ENCODE data around the gene DVL2.
A peak's percentile ranks its signal among the peaks of the same experiment; 100 is the strongest.
"Not testable (repeated sequence)": the region's sequence is repeated elsewhere in the genome, so short reads cannot be mapped to it uniquely, and the experiment has no call there.

DVL2 gene

DNA sequence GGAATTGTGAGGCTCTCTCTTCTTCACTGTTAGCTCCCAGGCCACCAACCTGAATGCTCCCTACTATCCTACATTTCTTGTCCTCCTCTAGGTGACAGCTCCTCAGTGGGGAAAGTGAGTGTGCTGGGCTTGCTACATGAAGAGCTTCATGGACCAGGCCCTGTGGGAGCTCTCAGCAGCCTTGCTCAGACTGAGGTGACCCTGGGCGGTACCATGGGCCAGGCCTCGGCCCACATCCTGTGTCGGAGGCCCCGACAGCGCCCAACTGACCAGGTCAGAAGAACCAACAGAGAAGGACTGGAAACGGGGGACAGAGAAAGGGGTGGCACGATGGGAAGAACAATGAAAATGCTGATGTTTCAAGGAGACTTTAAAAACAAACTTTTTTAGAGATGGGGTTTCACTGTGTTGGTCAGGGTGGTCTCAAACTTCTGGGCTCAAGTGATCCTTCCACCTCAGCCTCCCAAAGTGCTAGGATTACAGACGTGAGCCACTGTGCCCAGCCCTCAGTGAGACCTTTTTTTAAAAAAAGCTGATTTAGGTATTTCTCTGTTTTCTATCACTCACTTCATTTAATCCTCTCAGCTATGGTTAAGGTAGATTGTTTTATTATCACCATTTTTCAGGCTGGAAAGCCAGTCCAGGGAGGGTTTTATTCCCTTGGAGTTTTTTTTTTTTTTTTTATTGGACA lies 22.6 kb upstream of the DVL2 start:
- DNase-seq (ENCODE audit: low read depth): no peak

DNA sequence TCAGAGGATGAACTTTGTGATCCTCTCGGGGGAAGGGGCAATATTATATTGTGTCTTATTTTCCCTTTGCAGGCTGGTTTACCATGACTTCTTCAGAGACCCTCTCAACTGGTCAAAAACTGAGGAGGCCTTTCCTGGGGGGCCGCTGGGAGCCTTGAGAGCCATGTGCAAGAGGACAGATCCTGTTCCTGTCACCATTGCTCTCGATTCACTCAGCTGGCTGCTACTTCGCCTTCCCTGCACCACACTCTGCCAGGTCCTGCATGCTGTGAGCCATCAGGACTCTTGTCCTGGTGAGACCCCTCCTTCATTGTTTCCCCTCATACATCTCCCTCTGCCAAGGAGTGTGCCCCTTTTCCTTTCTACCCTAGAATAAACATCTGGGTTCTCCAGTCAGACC lies 20.2 kb upstream of the DVL2 start:
- no peak for DNase-seq (ENCODE audit: low read depth)

DNA sequence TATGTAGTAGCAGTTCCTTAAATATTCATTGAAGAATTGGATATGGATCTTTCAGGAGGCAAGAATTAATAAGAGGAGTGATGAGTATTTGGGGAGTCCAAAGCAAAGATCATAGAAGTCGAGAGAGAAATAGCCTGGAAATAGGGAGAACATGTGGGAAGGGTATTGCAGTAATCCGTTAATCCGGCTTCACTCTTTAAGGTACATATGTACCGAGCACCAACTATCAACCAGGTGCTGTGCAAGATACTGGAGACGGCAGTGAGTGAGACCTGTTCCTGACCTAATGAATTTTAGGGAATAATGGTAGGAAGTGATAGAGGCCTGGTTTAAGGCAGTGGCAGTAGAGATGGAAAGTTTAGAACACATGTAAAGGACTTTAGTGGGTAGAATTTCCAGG lies 18.8 kb upstream of the DVL2 start:
- DNase-seq (ENCODE audit: low read depth): no peak

DNA sequence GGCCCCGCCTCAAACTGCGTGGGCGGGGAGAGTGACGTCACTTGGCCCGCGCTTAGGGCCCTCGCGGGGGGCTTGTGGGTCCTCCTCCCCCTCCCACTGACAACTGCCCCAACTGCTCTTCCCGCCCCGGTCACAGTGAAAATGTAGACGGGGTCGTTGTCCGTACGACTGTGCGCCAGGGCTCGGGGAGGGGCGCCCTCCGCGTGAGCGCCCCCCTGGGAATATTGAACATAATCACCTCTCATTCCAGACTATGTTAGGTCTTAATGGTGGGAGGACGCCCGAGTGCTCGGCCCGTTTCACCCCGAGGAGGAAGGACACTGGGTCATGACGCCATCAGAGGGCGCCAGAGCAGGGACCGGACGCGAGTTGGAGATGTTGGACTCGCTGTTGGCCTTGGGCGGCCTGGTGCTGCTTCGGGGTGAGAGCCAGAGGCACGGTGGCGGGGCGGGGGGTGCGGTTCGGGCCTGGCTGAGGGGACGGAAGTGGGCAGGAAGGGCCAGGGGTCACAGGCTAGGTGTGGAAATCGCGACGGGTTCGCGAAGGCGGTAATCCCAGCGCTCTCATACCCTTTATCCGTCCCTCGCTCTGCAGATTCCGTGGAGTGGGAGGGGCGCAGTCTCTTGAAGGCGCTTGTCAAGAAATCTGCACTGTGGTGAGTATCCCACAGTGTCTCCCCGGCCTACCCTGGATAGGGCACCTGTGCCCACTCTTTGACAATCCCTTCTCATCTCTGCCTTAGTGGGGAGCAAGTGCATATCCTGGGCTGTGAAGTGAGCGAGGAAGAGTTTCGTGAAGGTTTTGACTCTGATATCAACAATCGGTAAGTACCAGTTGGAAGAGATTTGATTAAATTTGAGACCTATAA lies 18.1 kb upstream of the DVL2 start, which contains the start of gene ELP5:
ELP5 (plus strand) TSS at position 40 of the 868 bp plus-strand sequence; CDS start at position 376, 336 bp downstream.
- DNase-seq (ENCODE audit: low read depth): peak; percentile 90

DNA sequence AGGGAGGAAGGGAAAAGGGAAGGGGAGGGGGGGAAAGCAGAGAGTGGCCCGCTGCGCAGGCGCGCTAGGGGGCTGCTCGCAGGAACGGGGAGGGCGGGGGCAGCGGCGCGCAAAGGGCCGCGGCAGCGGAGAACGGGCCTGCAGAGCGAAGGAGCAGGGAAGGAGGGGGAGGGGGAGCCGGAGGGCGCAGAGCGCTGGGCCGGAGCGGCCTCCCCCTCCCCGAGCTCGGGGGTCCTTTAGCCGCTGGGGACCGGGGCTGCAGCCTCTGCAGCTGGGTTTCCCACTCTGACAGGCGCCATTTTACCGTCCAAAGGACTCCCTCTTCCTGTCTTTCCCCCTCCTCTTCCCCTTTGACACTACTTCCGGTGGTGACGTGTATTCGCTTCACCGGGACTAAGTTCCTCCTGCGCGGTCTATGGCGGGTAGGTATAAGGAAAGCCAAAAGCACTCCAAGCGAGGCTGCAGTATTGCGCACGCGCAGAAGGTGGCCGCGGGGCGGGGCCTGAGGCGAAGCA lies 17.4 kb upstream of the DVL2 start, which contains the start of gene CTDNEP1:
CTDNEP1 (minus strand) TSS at position 74 of the 515 bp plus-strand sequence. CDS start 438 bp downstream, outside the sequence.
- DNase-seq (ENCODE audit: low read depth): peak; percentile 100

DNA sequence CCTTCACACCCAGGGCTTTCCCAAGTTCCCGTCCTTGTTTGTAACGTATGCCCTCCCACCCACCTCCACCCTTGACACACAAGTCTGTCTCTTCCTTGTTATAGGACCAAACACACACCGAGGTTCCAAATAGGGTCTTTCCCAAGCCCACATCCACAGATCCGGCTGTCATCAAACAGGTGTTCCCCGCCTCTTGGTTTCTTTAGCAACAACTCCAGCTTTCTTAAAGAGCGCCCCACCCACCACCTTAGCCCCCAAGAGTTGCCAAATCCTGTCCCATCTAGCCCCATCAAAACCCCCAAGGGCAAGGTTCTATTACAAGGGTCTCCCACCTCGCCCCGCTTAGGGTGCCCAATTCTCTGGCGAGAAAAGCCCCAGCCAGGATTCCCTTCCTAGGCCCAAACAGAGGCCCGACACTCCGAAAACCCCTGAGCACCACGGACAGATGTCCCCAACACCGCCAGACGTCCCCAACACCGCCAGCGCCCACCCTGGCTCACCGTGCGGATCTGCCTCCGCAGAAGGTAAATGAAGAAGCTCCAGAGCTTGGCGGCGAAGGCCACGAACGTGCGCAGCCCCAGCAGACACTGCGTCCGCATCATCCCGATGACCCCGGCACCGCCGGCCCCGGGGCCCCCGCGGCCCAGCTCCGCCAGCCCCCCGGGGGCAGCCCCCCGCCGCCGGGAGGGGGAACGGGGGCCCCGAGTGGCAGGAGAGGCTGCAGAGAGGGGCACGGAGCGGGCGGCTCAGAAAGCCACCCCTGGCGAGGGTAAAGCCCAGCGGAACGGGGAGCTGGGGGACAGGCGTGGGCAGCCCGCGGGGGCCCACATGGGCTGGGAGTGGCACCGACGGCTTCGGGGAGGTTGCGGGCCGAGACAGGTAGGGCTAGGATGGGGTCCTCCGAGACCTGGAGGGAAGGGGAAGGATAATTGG lies 16.6 kb upstream of the DVL2 start:
- no peak for DNase-seq (ENCODE audit: low read depth)

DNA sequence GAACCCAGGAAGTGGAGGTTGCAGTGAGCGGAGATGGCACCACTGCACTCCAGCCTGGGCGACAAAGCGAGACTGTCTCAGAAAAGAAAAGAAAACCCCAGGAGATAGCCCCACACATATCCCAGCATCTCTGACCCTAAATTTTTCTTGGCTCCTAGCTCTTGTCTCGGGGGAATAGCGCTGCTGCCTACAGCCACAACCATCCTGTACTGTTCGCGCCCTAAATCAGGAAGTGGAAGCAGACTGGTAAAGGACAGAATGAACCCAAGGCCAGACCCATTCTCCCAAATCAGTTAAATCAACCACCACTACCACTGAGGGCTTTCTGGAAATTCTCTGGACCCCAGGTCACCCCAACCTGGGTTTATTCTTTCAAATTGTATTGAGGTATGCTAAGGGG lies 15.5 kb upstream of the DVL2 start:
- DNase-seq (ENCODE audit: low read depth): no peak

DNA sequence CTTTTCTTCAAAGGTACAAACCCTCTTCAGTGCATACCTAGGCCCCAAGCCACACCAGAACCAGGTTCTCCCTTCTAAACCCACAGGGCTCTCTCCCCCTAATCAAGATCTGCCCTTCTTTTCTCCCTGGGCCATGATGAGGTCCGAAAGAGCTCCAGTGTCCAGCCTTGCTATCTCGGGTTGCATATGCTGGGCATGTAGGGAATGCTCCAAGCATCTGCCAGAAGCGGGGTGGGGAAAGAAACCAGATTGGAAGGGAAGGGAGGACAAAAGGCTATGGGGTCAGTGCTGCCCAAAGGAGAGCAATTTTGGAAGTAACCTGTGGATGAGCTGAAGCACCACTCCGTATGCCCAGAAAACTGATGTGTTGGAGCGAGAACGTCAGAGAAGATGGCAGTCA lies 14.9 kb upstream of the DVL2 start:
- DNase-seq (ENCODE audit: low read depth): no peak

DNA sequence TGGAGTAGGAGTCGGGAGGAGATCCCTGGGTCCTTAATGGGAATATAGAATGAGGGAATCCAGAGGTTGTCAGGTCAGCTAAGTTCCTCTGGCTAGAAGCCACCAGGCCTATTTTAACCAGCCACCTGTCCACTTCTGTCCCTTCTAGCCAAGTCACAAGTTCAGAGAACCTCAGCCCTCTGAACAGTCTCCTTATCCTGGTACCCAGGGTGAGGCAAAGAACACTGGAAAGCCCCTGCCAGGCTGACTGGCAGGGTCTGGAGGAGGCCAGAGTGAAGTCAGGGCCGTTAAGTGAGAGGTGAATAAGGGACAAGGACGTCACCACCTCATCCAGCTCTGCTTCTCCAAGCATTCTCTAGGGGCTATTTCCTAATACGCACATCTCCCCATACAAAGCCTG lies 14.5 kb upstream of the DVL2 start:
- DNase-seq (ENCODE audit: low read depth): no peak

DNA sequence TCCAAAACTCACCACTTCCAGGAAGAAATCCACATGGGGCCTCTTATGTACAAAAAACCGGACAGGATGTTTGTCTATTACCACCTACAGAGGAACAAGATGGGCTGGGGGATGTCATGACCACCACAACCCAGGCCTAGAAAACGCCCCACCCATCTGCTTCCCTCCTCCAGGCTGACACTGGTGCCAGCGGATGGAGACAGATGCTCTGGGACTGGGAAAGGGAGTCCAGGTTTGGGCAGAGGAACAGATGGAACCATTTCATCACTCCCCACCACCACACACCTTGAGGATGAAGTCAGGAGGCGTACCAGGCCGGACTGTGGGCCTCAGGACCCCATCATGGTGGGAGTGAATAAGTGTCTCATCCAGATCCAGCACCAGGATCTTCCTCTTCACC lies 12.5 kb upstream of the DVL2 start:
- no peak for DNase-seq (ENCODE audit: low read depth)

DNA sequence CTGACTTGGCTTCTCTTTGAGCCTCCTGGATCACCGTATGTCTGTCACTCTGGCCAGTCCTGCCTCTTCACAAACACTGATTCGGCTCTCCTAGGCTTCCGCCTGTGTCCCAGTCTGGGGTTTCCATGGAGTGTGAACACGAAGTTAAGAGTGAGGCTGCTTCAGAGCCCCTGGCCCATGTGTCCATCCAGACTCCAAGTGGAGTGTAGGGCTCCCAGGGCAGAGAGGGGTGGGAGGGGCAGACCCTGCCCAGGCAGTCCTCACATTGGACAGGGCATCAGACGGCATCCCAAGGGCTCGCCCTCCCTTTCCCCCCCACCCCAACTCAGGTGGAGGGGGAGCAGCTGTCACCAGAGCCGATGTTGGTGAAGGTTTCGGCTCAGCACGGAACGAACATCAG lies 9.5 kb upstream of the DVL2 start:
- DNase-seq (ENCODE audit: low read depth): not testable (repeated sequence)

DNA sequence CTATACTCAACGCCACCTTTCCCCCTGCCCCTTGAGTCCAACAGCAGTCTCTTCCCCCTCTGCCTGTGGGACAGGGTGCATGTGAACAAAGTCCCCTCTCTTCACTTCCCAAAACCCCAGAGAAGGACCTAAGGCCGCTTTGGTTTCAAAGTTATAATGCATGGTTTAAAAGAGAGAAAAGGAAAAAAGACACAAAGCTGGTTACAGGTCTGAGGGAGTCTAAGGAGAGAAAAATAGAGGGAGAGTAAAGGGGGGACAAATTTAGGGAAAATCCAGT lies 9.1 kb upstream of the DVL2 start:
- DNase-seq (ENCODE audit: low read depth): no peak

DNA sequence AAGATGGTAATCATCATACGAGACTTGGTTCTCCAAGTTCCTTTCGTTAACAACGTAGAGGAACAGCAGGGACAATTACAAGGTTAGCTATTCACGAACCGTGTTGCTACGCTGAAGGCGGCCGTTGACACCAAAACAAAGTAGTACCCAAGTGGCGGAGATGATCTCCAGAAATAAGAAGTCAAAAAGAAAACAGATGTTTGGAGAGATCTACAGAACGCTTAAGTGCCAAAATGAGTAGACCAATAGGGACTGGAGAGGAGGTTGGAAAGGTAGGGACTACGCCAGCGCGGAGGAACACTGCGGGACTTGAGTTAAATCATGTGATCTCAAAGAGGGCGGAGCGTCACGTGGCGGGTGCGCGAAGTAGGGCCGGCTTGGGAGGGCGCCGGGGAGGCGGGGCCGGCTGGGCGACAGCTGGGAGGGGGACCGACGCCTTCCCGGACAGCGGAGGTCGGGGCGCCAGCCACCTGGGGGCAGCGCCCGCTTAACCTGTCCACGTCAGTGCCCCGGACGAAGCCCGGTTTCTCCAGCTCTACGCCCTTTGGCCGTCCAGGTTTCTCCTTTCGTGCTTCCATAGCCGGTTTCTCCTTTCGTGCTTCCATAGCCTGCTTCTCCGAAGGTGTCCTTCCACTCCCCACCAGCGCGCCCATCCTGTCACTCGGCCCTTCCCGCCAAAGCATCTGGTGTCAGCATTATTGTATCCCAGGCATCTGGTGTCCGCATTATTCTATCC lies 8.6 kb upstream of the DVL2 start:
- DNase-seq (ENCODE audit: low read depth): peak; percentile 95

DNA sequence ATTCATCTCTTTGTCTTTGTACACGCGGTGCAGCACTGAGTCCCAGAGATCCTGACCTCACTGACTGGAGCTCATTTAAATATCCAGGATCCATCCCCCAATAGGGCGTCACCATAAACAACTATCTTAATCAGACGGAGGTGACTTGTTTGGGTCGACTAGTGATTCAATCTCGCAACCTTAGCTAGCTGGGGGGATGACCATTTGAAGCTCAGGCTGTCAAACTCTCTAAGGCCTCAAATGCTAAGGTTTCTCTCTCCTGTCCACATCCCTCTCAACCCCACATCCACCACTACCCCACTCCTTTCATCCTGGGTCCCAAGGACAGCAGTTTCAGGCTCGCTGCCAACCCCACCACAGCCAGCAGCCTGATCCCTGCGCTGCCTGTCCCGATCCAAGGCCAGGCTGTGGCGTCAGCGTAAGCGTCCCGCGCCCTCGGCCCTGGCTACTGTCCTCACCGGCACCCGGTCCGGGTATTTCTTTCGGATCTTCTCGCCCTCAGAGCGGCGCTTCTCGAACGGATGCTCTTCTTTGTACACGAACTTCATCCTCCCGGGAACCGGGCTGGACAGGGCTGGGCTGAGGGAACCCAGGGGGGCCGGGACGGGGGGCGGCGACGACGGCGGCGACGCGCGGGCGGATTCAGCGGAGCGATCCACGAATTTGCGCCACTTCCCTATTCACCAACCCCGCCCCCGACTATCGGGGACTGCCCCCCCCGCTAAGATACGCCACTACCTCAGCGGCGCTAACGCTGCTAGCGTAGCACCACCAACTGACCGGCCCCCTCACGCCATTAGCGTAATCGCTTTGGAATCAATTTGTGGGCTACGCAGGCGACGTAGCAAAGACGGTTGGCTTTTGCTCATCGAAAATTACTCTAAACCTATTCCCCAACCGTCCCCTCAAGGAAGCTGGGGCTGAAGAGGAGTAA lies 7.7 kb upstream of the DVL2 start, which contains the start of gene GABARAP:
GABARAP (minus strand) TSS at position 667 of the 934 bp plus-strand sequence; CDS start at position 548, 119 bp downstream.
- peak; percentile 88 for DNase-seq (ENCODE audit: low read depth)

DNA sequence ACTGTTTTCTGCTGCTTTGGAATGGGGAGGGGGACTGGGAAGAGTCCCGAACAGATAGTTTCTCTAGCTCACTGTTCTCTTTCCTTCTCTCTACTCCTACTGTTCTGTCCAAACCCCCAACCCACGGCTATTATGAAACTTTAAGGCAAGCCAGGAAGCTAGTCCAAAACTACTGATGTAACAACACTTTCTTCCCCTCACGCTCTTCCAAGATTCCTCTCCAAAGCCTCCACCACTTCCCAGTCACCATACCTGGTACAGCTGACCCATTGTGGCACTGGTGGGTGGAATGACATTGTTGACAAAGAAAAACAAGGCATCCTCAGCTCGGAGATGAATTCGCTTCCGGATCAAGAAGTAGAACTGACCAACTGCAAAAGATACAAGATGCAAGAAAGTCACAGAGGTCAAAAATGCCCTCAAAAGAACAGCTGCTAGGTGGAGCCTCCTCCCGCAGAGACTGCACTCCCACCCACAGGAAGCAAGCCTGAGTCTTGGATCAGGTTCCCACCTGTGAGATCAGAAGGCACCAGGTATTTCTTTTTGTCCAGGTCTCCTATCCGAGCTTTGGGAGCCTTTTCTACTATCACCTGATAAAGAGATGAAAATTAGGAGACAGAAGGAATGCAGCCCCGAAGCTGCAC lies 6.9 kb upstream of the DVL2 start:
- DNase-seq (ENCODE audit: low read depth): no peak

DNA sequence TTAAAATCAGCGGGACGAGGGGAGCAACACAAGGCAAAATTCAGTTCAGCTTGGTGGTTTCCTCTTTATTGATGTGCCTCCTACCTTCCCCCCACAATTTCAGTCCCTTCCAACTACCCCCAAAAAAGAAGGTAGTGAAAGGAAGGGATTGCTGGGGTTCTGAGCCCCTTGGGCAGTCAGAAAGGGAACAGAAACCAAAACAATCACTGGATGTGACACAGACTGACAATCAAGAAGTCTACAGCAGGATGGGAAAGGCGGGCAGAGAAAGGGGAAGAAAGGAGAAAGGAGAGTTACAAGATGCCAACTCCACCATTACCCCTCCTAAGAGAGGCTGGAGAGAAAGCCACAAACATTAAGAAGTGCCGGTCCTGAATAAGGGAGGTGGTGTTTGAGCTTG lies 6.1 kb upstream of the DVL2 start:
- no peak for DNase-seq (ENCODE audit: low read depth)

DNA sequence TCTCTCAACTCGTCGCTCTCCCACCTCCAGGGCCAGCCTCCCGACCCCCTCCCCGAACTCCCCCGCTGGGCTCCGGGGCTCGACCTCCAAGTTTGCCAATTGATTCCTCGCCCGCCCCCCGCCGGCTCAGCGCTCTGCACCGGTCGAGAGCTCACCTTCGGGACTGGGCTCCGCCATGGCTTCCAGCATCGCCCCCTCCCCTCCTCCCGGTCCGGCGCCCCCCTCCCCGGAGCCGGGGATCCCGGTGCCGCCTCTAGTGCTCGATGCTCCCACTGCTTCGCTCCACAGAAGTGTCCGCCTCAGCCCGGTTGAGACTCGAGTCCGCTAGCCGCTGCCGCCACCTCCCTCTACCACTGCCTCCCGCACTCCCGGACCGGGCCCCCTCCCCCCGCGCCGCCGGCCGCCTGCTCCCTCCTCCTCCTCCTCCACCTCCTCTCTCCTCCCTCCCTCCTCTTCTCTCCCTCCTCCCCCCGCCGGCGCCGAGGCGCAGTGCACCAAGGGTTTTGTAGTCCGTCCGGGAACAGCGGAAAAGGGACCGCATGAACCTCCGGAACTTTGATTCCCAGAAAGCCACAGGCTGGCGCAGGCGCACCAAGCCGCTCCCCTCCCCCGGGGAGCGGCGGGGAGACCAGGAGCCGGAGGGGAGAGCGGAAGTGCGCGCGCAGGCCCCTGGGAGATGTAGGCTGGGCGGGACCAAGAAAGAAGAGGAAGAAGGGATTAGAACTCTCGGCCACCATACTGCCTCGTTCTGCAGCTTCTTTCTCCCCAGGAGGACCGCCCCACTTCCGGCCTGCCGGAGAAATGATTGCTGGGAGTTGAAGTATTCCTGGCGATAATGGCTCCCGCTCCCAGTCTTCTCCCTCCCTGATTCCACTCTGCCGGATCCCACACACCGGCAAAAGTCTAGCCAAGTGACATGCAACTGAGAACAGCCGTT lies 5.0 kb upstream of the DVL2 start, which contains the start of gene PHF23:
PHF23 (minus strand) TSS at position 367 of the 937 bp plus-strand sequence; CDS start at position 189, 178 bp downstream.
- peak; percentile 99 for DNase-seq (ENCODE audit: low read depth)

DNA sequence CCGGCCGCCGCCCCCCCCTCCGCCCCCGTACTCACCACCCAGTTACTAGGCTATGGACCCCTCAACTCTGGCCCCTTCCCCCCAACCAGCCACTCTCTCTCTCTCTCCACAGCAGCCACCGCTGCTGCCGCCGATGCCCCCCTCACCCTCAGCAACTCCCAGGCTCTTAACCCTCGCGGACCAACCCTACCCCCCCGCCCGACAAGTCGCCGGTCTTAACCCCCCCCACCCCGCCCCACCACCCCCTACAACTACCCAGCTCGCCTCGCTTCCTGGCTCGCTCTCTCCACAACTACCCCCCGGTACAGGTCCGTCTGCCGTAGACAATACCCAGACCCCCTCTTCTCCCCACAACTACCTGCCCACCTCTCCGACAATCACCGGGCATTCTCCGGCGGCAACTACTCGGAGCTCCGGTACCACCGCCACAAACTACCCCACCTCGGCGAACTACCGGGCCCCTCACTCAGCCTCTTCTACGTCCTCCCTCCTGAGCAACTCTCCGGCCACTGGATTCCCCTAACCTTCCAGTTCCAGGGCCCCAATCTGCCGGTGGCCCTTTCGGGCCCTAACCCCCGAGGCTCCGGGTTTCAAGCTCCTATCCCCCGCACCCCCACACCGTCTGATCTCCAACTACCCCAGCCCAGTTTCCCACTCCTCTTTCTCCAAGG lies 4.2 kb upstream of the DVL2 start:
- peak; percentile 36 for DNase-seq (ENCODE audit: low read depth)

Data from amniotic epithelial cell (primary cell).